ENCODE results near the gene SNRPE.
"Not testable (repeated sequence)": the region's sequence is repeated elsewhere in the genome, so short reads cannot be mapped to it uniquely, and the experiment has no call there.

Gene SNRPE

DNA sequence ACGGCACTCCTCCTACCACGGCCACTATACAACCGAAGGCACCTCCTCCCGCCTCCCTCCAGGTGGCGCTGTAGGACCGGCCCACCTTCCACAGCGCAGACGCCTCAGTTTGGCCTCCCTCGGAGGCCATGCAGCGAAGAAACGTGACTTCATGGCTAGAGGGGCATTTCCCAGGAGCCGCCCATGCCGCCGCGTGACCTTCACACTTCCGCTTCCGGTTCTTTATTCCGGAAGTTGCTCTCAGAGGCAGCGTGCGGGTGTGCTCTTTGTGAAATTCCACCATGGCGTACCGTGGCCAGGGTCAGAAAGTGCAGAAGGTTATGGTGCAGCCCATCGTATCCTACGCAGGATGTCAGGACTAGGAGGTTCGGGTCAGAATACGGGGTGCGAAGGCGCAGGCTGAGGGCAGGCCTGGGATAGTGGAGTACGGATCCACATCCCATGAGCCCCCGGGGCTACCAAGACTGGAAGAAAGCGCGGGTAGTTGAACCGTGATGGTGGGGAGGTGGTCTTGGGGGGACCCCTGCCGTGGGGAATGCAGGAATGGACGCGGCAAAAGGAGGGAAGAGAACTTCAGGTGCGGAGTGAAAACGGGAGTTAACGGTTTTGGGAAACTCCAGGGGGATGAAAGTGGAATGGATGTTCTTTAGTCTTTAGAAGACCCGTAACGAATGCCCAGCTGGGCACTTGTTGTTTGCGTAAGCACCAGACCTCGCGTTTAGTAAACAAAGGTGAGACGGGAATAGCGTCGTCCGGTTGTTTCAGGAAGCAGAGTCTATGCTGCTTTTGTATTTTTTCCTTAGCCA lies at the start of gene SNRPE:
Gene SNRPE (plus strand): TSS at position 221 of the 806 bp plus-strand sequence. CDS start 61 bp downstream, at position 282.
- peak; percentile 78 to 89 (median 85) for DNase-seq (ENCODE audit: low read depth in 2 of 3, low spot score in 2 of 3)

- DNase-seq (ENCODE audit: low read depth in 2 of 3, low spot score in 2 of 3), result no peak
Measured at GRCh38 chr1:203813581-203814341, 47.6 kb upstream of the SNRPE start.

- DNase-seq (ENCODE audit: low read depth in 2 of 3, low spot score in 2 of 3), result no peak
Measured at GRCh38 chr1:203818399-203818798, 43.0 kb upstream of the SNRPE start.

DNA sequence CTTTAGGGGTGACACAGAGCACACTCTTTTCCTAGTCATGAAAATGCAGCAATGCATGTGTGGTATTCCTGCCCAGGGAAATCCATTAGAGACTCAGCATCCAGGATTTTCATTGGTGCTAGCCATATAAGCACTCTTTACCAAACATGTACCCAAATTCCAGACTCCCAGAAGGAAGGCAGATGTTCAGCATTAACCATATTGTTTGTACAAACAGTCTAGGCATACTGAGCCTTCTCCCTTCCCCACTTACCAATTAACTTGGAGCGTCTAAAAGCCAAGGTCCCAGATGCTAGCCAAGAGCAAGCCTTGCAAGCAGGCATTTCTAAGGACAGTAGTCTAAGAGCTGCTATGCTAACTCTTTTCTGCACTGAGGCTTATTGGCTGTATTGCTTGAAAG lies 38.1 kb upstream of the SNRPE start:
- DNase-seq (ENCODE audit: low read depth in 2 of 3, low spot score in 2 of 3), result no peak

GRCh38 chr1:203826175-203826574 lies 35.2 kb upstream of the SNRPE start:
- no peak for DNase-seq (ENCODE audit: low read depth in 2 of 3, low spot score in 2 of 3)

- no peak for DNase-seq (ENCODE audit: low read depth in 2 of 3, low spot score in 2 of 3)
Measured at GRCh38 chr1:203828002-203828401, 33.4 kb upstream of the SNRPE start.

DNA sequence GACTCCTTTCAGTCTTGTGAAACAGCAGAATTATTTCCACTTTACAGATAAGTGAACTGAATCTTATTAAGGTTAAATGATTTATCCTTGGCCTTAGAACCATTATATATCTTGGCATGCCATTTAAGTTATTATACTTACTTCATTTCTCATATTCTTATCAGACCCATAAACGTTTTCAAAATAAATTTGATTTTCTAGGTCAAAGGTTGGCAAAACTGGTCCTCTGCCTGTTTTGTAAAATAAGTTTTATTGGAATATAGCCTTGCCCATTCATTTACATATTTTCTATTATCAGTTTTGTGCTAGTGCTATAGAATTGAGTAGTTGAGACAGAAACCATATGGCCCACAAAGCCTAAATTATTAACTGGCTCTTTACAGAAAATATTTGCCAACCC lies 32.9 kb upstream of the SNRPE start:
- DNase-seq (ENCODE audit: low read depth in 2 of 3, low spot score in 2 of 3), result no peak

DNA sequence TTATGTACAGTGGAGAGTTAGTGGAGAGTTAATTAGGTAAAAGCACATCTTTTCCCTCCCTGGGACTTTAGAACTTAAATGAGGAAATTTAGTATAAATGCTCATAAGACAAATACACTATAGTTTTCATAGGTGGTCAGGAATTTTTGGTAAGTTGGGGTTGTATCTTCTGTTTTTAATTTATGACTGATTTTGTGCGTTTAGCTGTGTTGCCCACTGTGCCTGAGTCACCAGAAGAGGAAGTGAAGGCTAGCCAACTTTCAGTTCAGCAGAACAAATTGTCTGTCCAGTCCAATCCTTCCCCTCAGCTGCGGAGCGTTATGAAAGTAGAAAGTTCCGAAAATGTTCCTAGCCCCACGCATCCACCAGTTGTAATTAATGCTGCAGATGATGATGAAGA lies 32.2 kb upstream of the SNRPE start:
- not testable (repeated sequence) for DNase-seq (ENCODE audit: low read depth in 2 of 3, low spot score in 2 of 3)

GRCh38 chr1:203835476-203835875 lies 25.9 kb upstream of the SNRPE start:
- DNase-seq (ENCODE audit: low read depth in 2 of 3, low spot score in 2 of 3), result no peak

DNA sequence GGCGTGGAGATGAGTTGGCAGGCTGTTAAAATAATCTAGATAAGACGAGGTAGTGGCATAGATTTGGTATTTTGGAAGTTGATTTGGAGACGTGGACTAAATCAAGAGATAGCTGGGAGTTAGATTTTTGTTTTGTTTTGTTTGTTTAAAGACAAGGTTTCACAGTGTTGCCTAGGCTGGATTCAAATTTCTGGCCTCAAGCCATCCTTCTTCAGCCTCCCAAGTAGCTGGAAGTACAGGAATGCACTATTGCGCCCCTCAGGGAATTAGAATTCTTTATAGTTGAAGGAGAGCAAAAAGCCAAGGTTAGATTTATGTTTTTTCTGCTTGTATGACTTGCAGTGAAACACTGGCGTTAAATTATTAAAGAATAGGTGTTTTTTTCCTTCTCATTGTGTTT lies 22.3 kb upstream of the SNRPE start:
- no peak for DNase-seq (ENCODE audit: low read depth in 2 of 3, low spot score in 2 of 3)

- DNase-seq (ENCODE audit: low read depth in 2 of 3, low spot score in 2 of 3), result no peak
Measured at GRCh38 chr1:203840208-203840808, 21.1 kb upstream of the SNRPE start.

DNA sequence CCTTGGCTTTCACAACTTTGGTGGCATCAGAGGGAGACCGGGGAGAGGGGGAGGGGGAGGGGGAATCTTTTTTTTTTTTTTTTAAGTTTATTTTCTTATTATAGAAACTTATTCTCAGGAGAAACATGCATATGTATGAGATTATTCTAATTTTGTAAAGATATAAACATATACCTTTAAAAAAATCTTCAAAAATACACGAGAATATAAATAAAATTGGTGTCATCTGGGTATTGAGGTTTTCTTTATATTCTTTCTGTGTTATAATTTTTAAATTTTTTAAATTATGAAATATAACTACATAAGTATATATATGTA lies 18.9 kb upstream of the SNRPE start:
- DNase-seq (ENCODE audit: low read depth in 2 of 3, low spot score in 2 of 3), result no peak

- DNase-seq (ENCODE audit: low read depth in 2 of 3, low spot score in 2 of 3), result no peak
Measured at GRCh38 chr1:203843435-203843834, 18.0 kb upstream of the SNRPE start.

DNA sequence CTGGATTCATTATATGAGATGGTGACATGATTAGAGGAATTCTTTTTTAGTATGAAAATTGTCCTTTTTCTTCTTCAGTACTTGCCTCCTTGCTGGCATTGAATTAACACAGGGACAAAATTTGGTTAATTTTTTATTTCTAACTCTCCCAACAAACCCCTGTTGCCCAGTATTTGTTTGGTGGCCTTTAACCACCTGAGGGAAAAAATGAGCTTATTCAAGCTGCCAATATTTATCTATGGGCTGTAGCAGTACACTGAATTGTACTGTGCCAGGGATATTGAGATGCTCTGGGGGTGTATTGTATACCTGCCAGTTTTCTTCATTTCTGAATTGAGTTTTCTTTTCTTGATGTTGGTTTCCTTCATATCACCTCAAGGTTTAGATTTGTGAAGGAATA lies 8.3 kb upstream of the SNRPE start:
- not testable (repeated sequence) for DNase-seq (ENCODE audit: low read depth in 2 of 3, low spot score in 2 of 3)

DNA sequence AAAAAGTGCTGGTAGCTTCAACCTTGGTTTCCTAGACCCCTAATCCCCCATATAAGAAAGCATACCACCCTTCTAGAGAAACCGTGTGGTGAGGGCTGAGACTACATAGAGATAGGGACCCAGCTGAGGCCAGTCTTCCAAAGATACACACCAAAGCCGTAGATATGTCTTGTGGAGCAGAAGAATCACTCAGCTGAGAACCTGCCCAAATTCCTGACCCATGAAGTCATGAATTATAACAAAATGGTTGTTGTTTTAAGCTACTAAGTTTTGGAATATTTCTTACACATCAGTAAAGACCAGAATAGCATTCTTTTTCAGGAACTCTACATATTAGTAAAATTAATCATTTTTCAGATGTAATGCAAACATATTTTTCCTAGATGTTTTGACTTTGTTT lies 3.3 kb upstream of the SNRPE start:
- no peak for DNase-seq (ENCODE audit: low read depth in 2 of 3, low spot score in 2 of 3)

DNA sequence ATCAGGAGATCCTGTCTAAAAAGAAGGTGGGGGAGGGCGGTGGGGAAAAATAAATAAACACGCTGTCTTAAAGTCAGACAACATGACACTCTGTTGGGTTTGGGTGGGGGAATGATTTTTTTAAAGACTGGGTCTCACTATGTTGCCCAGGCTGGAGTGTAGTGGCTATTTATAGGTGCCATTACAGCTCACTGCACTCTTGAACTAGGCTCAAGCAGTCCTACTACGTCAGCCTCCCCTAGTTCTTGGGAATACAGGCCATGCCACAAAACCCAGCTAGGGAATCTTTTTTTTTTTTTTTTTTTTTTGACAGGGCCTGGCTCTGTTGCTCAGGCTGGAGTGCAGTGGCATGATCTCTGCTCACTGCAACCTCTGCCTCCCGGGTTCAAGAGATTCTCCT lies 2.4 kb upstream of the SNRPE start:
- no peak for DNase-seq (ENCODE audit: low read depth in 2 of 3, low spot score in 2 of 3)

GRCh38 chr1:203860396-203861025 lies 888 bp upstream of the SNRPE start:
- no peak for DNase-seq (ENCODE audit: low read depth in 2 of 3, low spot score in 2 of 3)

GRCh38 chr1:203867802-203868201 lies 6.4 kb downstream of the SNRPE start:
- no peak for DNase-seq (ENCODE audit: low read depth in 2 of 3, low spot score in 2 of 3)

DNA sequence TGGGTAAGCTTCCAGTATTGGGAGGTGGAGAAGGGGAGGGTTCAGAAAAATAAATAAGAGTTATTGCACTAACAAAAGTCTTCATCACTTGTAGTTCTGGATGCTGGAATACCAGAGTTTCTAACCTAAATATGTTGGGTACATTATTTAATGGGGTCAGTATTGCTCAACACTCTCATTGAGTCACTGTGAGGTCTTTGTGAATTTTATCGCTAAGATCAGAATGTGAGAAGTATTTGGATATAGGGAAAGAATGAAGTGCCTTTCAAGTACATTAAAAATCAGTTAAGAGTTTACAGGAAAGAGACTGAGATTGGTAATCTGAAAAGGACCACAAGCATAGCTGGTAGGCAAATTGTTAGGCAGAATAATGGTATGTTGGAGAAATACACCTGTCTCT lies 8.8 kb downstream of the SNRPE start:
- DNase-seq (ENCODE audit: low read depth in 2 of 3, low spot score in 2 of 3), result no peak

GRCh38 chr1:203871114-203871880 lies 9.9 kb downstream of the SNRPE start:
- DNase-seq (ENCODE audit: low read depth in 2 of 3, low spot score in 2 of 3), result no peak

GRCh38 chr1:203873094-203873493 lies 11.7 kb downstream of the SNRPE start:
- no peak for DNase-seq (ENCODE audit: low read depth in 2 of 3, low spot score in 2 of 3)
